Activated naive CD4-positive, alpha-beta T cell treated with anti-CD3 and anti-CD28 coated beads, Interleukin-2, amount 50 U/mL, for 24 hours (primary cell): ENCODE results near the gene GIGYF1.

ENCODE experiments used
- H3K27ac Mint-ChIP-seq: one replicate; pipeline ENCODE4 v1.8.0; 2021; ENCODE audit warnings: mild to moderate bottlenecking, mixed read lengths
- H3K27me3 Mint-ChIP-seq: one replicate; pipeline ENCODE4 v1.8.0; 2021; ENCODE audit warnings: mixed read lengths
- H3K36me3 Mint-ChIP-seq: one replicate; pipeline ENCODE4 v1.8.0; 2021; ENCODE audit warnings: mixed read lengths
- H3K4me1 Mint-ChIP-seq: one replicate; pipeline ENCODE4 v1.8.0; 2021; ENCODE audit warnings: mixed read lengths
- H3K4me3 Mint-ChIP-seq: one replicate; pipeline ENCODE4 v1.8.0; 2021; ENCODE audit warnings: mild to moderate bottlenecking, mixed read lengths
- H3K9me3 Mint-ChIP-seq: one replicate; pipeline ENCODE4 v1.8.0; 2021; ENCODE audit warnings: mixed read lengths

The GIGYF1 gene

DNA sequence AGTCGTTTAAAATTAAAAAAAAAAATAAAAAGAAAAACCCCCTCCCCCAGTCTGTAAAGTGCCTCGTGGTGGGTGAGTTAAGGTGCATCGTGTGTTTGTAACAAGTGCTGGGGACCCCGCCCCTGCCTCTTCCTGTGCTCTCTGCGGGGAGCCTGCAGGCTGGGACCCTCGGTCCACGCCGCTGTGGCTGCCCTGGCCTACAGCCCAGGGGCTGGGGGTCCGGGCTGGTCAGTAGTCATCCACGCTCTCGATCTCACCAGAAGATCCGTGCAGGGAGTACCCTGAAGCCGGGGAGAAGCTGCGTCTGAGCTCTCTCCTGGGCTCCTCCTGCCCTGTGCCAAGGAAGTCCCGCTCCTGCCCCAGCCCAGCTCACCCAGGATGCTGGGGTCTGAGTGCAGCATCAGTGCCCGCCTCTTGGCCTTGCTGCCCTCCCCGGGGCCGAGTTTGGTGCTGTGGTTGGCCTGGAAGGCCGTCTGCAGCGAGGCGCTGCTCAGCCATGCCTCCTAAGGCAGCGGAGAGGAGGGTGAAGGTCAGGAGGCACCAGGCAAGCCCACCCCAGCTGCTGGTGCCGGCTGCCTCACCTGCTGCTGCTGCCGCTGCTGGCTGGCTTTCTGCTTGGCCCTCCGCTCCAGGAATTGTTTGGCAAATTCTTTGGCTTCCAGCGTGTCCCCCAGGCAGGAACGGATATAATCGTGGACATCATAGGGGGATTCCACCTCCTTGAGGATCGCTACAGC lies 12.4 kb downstream of the GIGYF1 start:
- H3K4me3 Mint-ChIP-seq, result no peak overlapping the region
- peaks cover 40% of the 10 kb centered on the region for H3K4me1 Mint-ChIP-seq
- H3K27ac Mint-ChIP-seq, result peak overlapping the region; percentile 23

DNA sequence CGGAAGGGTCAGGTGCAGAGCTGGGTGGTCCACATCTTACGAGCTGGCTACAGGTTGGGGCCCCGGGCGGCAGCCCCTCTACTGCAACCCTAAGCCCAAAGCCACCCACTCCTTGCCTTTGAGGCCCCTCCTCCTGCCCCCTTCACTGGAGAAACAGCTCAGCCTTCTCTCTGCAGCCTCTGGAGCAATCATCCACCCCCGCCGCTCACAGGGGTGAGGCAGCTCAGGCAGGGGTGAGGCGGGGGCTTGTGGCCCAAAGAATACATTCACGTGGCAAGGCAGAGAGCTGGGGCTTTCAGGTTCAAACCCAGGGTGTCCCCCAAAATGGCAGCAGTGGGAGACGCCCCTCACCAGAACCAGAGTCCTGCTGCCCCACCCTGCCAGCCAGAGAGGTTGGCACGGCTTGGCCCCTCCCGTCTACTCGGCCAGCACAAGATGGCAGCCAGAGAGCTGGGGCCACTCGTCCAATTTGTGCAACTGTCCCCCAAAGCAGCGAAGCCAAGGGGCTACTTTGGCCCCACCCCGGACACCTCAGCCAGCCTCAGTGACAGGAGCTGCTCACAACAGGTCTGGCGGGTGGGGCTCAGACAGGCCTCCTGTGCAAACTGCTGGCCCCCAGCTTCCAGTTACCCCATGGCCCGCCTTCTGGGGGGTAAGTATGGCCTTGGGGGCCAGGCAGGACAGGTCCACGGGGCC lies 13.3 kb downstream of the GIGYF1 start:
- no peaks in the 10 kb centered on the region for H3K9me3 Mint-ChIP-seq

More for the DNA sequence above, 12.4 kb downstream of the GIGYF1 start:
- H3K27me3 Mint-ChIP-seq, result no peaks in the 10 kb centered on the region
- H3K9me3 Mint-ChIP-seq, result no peaks in the 10 kb centered on the region
- H3K36me3 Mint-ChIP-seq, result no peaks in the 10 kb centered on the region

DNA sequence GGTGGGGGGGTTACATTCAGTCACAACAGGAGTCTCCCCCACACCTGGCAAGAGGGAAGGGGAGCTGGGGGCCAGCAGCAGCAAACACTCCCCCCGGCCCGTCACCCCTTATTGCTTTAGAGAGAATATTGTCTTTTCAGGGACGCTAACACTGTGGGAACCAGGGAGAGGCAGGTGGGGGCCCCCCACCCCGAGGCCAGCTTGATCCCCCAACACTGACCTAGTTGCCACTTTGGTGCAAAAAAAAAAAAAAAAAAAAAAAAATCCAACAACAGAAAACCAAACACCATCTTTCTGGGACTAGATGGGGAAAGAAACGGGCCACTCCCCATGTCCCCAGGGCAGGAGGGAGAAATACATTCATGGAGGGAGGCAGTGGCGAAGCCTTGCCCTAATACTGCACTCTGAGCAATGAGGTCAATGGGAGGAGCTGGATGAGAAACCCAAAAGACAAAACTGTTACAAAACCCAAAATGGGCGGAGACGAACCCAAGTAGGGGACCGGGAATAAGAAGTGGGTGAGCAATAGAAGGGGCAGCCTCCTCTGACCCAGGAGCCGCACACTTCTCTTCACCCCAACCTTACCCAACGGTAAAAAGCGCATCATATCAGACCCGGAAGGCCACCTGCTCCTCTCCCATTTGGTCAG lies 14.0 kb downstream of the GIGYF1 start:
- Mint-ChIP-seq H3K27me3 (no peaks in the 10 kb centered on the region), H3K36me3 (no peaks in the 10 kb centered on the region), H3K4me3 (no peak overlapping the region), H3K27ac (peak overlapping the region; percentile 71), H3K9me3 (no peaks in the 10 kb centered on the region), H3K4me1 (peaks cover 44% of the 10 kb centered on the region)

More for the DNA sequence above, 13.3 kb downstream of the GIGYF1 start:
- no peak overlapping the region for H3K27ac Mint-ChIP-seq
- no peaks in the 10 kb centered on the region for H3K27me3 Mint-ChIP-seq
- H3K4me3 Mint-ChIP-seq, result no peak overlapping the region
- no peaks in the 10 kb centered on the region for H3K36me3 Mint-ChIP-seq
- H3K4me1 Mint-ChIP-seq, result peaks cover 44% of the 10 kb centered on the region

DNA sequence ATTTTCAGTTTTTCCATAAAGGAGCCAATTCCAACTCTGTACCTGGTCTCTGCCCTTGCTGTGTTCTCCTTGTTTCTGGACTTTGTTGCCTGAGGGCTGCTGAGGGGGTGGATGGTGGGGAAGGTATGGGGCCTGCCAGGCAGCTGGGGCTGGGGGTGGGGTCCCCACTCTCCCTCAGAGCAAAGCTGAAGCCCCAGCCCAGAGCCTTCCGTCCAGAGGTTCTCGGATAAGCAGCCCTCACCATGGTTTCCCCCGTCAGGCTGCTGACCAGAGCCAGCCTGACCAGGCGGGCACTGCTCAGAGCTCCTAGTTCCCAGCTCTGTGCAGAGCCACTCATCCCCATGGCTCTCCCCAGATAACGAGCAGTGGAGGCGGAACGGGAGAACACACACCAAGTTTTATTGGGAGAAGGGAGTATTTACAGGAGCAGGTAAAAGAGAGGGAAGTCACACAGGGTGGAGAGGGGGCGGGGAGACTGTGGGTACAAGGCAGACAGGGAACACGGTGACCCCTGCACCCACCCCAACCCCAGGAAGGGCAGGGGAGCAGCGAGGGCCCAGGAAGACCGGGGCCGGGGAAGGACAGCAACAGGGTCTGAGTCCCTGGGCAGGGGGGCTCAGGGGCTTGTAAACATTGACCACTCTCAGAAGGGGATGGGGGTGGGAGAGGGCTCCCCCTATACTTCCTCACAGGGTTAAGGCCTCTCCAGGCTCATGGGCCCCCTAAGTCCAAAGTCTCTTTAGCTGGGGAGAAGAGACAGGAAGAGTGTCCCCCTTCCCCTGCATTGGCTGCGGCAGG lies 14.7 kb downstream of the GIGYF1 start:
- Mint-ChIP-seq H3K27me3 (no peaks in the 10 kb centered on the region), H3K4me1 (peaks cover 44% of the 10 kb centered on the region), H3K4me3 (no peak overlapping the region), H3K9me3 (no peaks in the 10 kb centered on the region), H3K36me3 (no peaks in the 10 kb centered on the region), H3K27ac (peak overlapping the region; percentile 8)

DNA sequence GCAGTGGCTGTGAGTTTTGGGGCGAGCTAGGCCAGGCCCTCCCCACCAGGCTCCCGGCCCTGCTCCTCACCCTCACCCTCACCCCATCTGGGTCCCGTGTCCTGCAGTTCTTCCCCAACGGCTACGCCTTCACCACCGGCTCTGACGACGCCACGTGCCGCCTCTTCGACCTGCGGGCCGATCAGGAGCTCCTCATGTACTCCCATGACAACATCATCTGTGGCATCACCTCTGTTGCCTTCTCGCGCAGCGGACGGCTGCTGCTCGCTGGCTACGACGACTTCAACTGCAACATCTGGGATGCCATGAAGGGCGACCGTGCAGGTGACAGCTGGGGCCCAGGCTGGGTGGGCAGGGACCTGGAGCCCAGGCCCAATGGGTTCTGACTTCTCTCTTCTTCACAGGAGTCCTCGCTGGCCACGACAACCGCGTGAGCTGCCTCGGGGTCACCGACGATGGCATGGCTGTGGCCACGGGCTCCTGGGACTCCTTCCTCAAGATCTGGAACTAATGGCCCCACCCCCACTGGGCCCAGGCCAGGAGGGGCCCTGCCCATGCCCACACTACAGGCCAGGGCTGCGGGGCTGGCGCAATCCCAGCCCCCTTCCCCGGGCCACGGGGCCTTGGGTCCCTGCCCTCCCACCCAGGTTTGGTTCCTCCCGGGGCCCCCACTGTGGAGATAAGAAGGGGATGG lies 15.6 kb downstream of the GIGYF1 start:
- Mint-ChIP-seq H3K36me3 (no peaks in the 10 kb centered on the region), H3K27me3 (no peaks in the 10 kb centered on the region), H3K9me3 (no peaks in the 10 kb centered on the region), H3K27ac (peak overlapping the region; percentile 70), H3K4me3 (no peak overlapping the region), H3K4me1 (peaks cover 44% of the 10 kb centered on the region)

DNA sequence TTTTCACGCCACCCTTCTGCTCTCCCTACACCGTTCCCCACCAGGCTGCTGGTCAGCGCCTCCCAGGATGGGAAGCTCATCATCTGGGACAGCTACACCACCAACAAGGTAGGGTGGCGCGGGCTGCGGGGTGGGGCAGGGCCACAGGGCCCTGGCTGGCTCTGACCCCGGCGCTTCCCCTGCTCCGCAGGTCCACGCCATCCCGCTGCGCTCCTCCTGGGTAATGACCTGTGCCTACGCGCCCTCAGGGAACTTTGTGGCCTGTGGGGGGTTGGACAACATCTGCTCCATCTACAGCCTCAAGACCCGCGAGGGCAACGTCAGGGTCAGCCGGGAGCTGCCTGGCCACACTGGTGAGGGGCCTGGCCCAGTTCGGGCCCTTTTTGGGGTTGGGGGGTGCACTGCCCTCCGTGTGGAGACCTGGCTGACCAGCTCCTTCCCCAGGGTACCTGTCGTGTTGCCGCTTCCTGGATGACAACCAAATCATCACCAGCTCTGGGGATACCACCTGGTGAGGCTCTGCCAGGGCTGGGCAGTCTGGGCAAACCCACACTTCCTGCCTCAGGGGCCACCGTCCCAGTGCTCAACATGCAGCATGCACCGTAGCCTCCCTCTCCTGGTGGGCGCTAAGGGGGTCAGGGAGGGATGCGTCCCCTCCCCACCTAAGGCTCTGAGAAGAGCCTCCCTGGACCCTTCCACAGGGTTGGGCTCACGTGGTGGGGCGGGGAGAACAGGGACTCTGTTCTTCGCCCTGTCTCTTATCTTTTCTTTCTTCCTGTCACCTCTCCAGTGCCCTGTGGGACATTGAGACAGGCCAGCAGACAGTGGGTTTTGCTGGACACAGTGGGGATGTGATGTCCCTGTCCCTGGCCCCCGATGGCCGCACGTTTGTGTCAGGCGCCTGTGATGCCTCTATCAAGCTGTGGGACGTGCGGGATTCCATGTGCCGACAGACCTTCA lies 16.5 kb downstream of the GIGYF1 start:
- peak overlapping the region; percentile 74 for H3K27ac Mint-ChIP-seq
- H3K9me3 Mint-ChIP-seq, result no peaks in the 10 kb centered on the region
- H3K4me1 Mint-ChIP-seq, result peaks cover 44% of the 10 kb centered on the region
- no peaks in the 10 kb centered on the region for H3K27me3 Mint-ChIP-seq
- H3K36me3 Mint-ChIP-seq, result no peaks in the 10 kb centered on the region
- H3K4me3 Mint-ChIP-seq, result peak overlapping the region; percentile 47

DNA sequence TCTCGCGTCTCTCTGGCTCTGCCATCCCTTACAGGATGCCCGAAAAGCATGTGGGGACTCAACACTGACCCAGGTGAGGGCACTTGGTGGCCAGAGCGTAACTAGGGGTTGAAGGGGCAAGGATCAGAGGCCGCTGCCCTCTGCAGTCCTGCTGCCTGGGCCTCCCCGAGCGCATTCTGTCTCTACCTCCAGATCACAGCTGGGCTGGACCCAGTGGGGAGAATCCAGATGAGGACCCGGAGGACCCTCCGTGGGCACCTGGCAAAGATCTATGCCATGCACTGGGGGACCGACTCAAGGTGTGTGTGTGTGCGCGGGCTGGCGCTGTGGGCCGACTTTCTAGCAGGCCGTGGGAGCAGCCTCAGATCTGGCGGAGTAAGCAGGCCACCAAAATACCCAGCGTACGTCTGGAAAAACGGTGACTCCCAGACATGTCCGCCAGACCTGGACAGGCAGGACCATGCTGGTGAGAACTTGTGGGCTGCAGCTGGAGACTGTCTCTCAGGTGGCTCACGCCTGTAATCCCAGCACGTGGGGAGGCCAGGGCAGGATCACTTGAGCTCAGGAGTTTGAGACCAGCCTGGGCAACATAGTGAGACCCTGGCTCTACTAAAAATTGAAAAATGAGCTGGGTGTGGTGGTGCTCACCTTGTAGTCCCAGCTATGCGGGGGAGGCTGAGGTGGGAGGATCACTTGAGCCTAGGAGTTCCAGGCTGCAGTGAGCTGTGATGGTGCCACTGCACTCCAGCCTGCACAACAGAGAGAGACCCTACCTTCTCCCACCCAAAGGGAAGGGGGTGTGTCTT lies 17.3 kb downstream of the GIGYF1 start:
- peaks cover 37% of the 10 kb centered on the region for H3K4me1 Mint-ChIP-seq
- H3K9me3 Mint-ChIP-seq, result no peaks in the 10 kb centered on the region
- H3K4me3 Mint-ChIP-seq, result peak overlapping the region; percentile 89
- peak overlapping the region; percentile 84 for H3K27ac Mint-ChIP-seq
- no peaks in the 10 kb centered on the region for H3K27me3 Mint-ChIP-seq
- no peaks in the 10 kb centered on the region for H3K36me3 Mint-ChIP-seq

DNA sequence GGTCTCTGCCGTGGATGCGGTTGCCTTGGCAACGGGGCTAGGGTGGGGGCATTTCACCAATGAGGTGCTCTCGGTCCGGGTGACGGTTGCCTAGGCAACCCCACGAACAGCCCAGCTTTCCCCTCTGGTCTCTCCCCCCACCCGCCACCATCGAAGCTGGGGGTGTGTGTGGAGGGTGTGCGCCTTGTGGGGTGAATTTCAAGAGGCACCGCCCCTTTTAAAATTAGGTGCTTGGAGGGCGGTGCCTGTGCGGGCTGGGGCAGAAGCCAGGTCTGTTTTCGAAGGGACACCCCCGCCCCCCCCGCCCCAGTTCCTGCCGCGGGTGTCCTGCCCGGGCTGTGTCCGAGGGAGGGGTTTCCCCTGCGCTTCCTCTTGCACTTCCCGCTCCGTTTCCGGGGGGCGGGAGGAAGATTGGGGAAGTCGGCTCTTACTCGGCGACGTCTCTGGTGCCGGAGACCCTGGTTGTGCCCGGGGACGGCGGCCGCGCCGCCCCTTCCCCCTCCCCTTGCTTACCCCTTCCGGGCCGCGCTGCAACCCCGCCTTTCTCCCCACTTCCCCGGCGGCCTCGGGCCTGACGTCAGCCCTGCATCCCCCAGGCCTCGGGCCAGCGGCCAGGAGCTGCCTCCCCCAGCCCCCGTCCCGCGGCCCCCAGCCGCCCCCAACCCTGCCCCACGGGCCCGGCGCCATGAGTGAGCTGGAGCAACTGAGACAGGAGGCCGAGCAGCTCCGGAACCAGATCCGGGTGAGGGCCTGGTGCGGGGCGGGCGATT lies 18.3 kb downstream of the GIGYF1 start:
- H3K36me3 Mint-ChIP-seq, result no peaks in the 10 kb centered on the region
- H3K4me1 Mint-ChIP-seq, result peaks cover 34% of the 10 kb centered on the region
- H3K4me3 Mint-ChIP-seq, result peak overlapping the region; percentile 89
- peak overlapping the region; percentile 55 for H3K27ac Mint-ChIP-seq
- H3K9me3 Mint-ChIP-seq, result no peaks in the 10 kb centered on the region
- H3K27me3 Mint-ChIP-seq, result no peaks in the 10 kb centered on the region

DNA sequence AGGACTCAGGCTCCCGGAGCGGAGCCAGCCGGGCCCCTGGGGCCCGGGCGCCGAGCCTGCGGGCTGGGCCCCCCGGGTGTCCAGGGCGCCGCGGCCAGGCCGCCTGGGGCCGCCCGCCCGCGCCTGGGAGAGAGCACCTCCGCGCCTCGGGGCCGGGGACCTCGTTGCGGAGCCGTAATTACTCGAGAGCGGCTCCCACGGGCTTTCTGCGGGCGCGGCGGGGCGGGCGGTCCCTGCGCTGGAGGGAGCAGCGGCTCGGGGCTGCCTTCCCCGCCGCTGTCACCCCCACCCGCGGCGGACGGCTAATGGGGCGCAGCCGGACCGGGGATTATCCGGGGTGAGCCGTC lies 19.0 kb downstream of the GIGYF1 start:
- peak overlapping the region; percentile 95 for H3K4me3 Mint-ChIP-seq
- H3K27me3 Mint-ChIP-seq, result no peaks in the 10 kb centered on the region
- no peaks in the 10 kb centered on the region for H3K36me3 Mint-ChIP-seq
- peaks cover 31% of the 10 kb centered on the region for H3K4me1 Mint-ChIP-seq
- no peak overlapping the region for H3K27ac Mint-ChIP-seq
- no peaks in the 10 kb centered on the region for H3K9me3 Mint-ChIP-seq

DNA sequence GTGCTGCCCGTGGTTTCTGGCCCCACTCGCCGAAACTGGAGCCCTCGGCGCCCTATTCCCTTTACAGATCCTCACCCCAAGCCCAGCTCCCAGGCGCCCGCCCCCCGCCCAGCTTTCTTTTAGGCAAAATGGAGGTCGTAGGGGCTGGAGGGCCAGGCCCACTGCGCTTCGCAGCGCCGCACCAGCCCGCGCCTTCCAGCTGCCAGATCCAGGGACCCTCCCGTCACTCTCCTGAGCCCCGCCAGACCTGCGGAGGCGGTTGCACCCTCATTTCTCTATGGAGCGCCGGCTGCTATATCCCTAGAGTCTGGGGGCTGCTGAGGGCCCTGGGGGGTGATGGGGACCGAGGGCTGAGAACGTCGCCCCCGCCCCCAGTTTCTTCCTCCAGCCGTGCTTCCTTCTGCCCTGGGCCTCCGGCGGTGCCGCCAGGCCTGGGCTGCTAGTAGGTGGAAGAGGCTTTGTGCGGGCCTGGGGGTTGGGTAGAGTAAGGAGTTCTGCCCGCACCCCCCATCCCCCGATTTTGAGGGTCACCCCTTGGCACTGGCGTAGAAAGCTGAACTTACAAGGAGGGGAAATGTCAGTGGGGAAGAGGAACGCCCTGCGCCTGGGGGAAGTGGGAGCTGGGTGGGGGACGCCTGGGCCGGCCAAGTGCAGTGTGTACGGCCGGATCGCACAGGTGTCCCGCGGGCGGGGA lies 19.5 kb downstream of the GIGYF1 start:
- H3K4me3 Mint-ChIP-seq, result peak overlapping the region; percentile 95
- H3K27me3 Mint-ChIP-seq, result no peaks in the 10 kb centered on the region
- H3K27ac Mint-ChIP-seq, result peak overlapping the region; percentile 79
- peaks cover 26% of the 10 kb centered on the region for H3K4me1 Mint-ChIP-seq
- no peaks in the 10 kb centered on the region for H3K36me3 Mint-ChIP-seq
- no peaks in the 10 kb centered on the region for H3K9me3 Mint-ChIP-seq

DNA sequence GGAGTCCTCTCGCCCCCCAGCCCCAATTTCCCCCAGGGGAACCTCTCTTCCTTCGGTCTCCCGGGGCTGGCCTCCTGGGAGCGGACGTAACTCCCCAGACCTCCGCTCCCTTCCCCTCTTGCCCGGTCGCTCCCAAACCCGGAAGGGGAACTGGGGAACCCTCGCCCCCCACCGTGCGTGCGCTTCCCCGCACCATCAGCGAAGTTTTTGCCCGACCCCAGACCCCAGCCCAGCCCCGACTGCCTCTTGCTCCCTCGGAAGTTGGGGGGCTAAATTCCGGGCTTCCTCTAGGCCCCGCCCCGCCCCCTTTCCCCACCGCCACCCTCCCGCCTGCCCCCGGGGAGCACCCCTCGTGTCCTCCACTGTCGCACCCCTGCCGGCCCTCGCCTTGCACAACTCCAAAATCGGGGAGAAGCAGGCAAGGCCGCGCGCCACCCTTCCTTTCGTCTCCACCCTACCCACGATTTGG lies 20.1 kb downstream of the GIGYF1 start:
- Mint-ChIP-seq H3K4me1 (peaks cover 21% of the 10 kb centered on the region), H3K4me3 (peak overlapping the region; percentile 95), H3K9me3 (no peaks in the 10 kb centered on the region), H3K27me3 (no peaks in the 10 kb centered on the region), H3K27ac (peak overlapping the region; percentile 79), H3K36me3 (no peaks in the 10 kb centered on the region)

DNA sequence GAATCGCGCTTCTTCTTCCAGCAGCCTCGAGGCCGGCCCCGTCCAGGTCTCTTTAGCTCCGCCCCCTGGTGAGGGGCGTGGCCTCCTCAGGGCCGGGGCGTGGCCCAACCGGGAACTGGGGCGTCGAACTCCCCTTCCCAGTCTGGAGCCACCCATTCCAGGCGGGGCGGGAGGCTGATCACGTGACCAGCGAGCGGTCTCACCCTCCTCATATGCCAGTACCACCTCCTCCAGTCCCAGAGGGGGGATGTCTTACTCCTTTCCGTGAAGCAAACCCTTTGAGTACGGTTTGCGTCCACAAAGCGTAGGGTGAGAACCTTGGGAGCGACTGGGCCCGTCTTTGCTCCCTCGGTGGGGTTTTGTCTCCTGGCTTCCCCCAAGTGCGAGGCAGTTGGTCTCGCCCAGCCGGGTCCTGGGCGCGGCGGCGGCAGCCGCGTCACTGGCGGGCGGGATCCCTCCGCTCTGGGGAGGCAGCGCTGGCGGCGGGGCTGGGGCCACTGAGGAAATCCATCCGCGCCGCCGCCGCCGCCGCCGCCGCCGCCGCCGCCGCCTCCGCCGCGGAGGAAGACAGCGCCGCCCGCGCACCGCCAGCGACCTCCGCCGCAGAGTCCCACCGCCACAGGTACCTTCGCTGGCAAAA lies 20.6 kb downstream of the GIGYF1 start, which contains the start of gene GNB2:
GNB2 (plus strand) TSS at position 439 of the 640 bp plus-strand sequence. CDS start 2,526 bp downstream, outside the sequence.
- no peaks in the 10 kb centered on the region for H3K36me3 Mint-ChIP-seq

More for the DNA sequence above, 20.6 kb downstream of the GIGYF1 start, which contains the start of gene GNB2:
- Mint-ChIP-seq H3K4me1 (peaks cover 19% of the 10 kb centered on the region), H3K4me3 (peak within 1 kb of the TSS; percentile 95), H3K27ac (peak within 1 kb of the TSS; percentile 95), H3K9me3 (no peaks in the 10 kb centered on the region), H3K27me3 (no peaks in the 10 kb centered on the region)
